Ovary (tissue), 3 donors: ENCODE data around the gene HOXA5.

Source experiments
- CTCF ChIP-seq, 3 donors: fragments of 450-650 bp in 2 of 3; fragments of 200-600 bp in 1 of 3; IDR thresholded peaks; one replicate each; pipeline versions ENCODE4 v1.5.1 to v1.8.0; 2016 to 2022; ENCODE audit warnings: antibody characterized with exemption in 3 of 3, mild to moderate bottlenecking in 1 of 3
- EP300 ChIP-seq: sonication (generic); formaldehyde crosslinking; IDR thresholded peaks from one replicate; pipeline ENCODE4 v1.6.1; 2017; ENCODE audit warnings: antibody characterized with exemption
- donor health status: DM: no; HTN: no; CAD: no.

GRCh38 chr7:27147199-27148030, 3.9 kb upstream of the HOXA5 start, which contains the start of gene HOXA6:
- TF ChIP-seq EP300, result no peak
- TF ChIP-seq CTCF (IDR thresholded peaks at IDR 0.05), result no peak
